GM03348 (cell line): ENCODE results near the gene RDH13.
"Not testable (repeated sequence)": the region's sequence is repeated elsewhere in the genome, so short reads cannot be mapped to it uniquely, and the experiment has no call there.

Experiments used
- DNase-seq: peaks from one replicate; pipeline ENCODE4 v3.0.0; 2012; ENCODE audit warnings: low spot score

The RDH13 gene, protein sequence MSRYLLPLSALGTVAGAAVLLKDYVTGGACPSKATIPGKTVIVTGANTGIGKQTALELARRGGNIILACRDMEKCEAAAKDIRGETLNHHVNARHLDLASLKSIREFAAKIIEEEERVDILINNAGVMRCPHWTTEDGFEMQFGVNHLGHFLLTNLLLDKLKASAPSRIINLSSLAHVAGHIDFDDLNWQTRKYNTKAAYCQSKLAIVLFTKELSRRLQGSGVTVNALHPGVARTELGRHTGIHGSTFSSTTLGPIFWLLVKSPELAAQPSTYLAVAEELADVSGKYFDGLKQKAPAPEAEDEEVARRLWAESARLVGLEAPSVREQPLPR

DNA sequence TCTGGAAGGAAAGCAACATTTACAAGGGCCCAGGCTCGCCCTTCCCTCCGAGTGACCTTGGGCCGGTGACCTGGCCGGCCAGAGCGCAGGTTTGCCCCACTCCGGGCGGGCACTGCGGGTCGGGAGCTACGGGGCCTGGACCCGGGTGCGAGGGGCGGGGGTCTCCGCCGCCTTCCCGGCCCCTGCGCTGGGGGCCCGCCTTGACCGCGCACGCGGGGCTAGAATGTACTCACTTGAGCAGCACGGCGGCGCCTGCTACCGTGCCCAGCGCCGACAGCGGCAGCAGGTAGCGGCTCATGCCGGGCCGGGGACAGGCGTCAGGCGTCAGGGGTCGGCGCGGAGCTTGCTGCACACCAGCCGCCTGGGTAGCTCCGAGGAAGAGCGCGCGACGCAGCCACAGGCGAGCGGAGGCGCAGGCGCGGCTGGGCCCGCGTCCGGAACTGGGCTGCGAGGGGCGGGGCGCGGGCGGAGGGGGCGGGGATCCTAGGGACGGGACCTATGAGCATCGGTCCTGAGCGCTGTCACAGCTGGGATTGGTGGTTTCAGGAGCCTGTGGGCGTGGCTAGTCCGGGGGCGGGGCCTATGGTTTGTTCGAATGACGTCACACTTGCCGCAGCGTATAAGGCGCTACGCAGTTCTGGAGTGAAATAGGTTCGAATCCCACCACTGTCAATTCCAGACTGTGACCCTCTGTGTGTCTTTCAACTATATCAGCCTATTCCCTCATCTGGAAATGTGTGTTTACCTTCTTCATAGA, at the start of gene RDH13:
Gene RDH13, minus strand, starts transcription at position 414 of the 757 bp plus-strand sequence. Its CDS starts 116 bp downstream, at position 298.
- DNase-seq, result peak; percentile 98

DNA sequence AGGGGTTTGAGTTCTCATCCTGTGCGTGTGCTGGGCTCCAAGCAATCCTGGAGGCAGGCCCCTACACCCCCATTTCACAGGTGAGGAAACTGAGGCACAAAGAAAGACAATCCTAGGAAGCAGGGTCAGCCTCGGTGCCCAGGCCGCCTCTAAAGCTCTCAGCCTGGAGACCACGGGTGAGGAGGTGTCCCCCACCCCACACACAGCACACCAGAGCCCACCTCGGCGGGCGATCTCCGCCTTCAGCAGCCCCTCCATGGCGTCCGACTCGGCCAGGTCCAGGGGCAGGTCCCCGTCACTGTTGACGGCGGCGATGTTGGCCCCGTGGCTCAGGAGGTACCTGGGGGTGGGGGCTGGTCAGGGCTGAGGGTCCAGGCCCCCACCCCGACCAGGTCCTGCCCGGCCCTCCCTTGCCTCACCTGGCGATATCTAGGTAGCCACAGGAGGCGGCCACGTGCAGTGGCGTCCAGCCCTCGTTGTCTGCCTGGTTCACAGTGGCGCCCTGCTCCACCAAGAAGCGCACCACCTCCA, 49.4 kb upstream of the RDH13 start:
- no peak for DNase-seq

DNA sequence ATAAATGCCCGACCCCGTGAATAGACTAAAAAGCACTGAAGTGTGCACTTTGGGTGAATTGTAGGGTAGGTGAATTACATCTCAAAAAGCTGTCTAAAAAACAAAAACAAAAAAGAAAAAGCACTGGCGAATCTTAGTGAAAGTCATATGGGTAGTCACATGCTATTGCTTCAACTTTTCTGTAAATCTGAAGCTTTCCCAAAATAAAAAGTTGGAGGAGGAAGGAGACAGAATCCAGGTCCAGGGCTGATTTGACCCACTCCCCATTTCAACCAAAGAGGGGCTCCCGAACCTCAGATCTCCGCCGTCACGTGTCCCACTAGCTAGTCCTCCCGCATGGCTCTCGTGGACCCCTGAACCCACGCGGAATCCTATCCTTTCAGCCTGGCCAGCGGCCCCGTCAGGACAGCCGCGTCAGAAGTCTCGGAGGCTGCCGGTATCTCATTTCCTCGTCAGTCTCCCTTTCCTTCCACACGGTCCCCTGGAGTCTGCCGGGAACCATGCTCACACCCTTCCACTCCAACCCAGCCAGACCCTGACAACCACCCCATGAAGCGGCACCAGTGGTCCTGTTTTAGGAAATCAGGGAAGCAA, 48.4 kb upstream of the RDH13 start:
- DNase-seq, result no peak

DNA sequence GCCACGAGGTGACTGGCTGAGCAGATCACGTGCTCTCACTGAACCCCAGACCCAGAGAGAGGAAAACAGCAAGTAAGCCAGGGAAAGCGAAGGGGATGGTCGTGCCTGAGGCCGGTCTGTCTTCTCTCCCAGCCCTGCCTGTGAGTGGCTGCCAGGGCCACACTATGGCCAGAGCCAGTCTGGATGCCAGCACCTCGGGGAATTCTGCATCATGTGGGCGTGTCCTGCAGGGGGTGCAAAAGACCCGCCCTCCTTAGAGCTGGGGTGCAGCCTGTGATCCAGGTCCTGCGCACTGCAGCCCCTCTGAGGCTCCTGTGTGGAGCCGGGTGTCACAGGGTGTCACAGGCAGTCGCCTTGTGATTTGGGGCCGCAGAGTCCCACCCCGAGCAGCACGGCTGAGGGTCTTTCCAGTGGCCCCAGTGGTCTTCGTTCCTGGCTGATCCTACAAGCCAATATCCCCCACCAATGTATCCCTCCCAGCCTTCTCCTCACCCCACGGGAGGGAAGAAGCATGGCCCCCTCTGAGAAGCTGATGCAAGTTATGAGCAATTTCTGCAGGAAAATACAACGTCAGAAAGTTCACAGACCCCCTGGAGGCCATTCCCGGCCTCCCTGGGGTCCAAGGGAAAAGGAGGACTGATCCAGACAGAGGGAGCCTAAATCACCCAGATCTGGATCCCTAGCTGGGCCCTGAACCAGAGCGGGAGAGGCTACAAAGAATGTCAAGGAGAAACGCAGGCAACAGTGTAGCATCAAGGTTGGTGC, 46.8 kb upstream of the RDH13 start:
- DNase-seq, result no peak

DNA sequence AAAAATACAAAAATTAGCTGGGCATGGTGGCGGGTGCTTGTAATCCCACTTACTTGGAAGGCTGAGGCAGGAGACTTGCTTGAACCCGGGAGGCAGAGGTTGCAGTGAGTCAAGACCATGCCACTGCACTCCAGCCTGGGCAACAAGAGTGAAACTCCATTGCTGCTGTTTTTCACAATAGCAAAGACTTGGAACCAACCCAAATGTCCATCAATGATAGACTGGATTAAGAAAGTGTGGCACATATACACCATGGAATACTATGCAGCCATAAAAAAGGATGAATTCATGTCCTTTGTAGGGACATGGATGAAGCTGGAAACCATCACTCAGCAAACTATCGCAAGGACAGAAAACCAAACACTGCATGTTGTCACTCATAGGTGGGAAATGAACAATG, 44.3 kb upstream of the RDH13 start:
- DNase-seq, result not testable (repeated sequence)

DNA sequence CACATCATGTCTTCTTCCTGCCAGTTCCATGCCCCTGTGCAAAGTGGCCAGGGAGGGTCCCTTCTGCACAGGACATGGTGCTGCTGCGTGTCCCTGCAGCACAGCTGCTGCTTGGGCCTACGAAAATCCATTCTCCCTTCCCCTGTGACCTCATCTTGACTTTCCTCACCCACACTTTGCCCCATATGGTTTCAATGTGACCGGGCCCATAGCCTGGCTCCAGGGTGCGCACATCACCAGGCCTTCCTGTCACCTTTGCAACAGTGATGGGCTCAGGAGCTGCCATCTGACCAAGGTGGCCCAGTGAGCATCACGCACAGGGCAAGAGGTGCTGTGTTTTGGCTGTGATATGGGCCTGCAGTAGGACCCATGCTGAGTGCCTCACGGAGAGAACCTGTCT, 43.6 kb upstream of the RDH13 start:
- no peak for DNase-seq

DNA sequence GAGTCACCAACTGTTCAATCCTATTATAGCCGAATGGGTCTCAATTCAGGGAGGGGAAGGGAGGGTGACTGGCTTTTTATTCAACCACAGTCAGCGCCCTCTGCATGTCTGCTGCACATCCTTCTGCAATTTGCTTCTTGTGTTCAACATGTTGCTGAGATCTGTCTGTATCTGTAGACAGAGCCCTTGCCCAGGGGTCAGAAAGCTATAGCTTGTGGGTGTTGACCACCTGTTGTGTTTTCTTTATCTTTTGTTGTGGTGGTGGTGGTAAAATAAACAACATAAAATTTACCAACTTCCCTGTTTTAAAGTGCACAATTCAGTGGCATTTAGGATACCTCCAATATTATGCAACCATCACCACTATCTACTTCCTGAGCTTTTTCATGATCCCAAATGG, 42.3 kb upstream of the RDH13 start:
- DNase-seq, result no peak

DNA sequence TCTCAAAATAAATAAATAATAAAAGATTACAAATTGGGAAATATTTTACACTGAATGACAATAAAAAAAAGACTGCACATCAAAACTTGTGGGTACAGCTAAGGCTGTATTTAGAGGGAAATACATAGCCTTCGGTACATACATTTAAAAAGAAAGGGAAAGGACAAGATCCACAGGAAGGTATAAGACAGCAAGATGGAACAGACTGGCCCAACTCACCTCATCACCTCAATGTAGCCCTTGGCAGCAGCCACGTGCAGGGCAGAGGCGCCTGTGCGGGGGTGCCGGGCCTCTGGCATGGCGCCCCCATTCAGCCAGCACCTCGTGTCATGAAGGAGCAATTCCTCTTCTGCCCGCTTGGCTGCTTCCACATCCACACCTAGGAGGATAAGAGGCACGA, 40.2 kb upstream of the RDH13 start:
- DNase-seq, result no peak

DNA sequence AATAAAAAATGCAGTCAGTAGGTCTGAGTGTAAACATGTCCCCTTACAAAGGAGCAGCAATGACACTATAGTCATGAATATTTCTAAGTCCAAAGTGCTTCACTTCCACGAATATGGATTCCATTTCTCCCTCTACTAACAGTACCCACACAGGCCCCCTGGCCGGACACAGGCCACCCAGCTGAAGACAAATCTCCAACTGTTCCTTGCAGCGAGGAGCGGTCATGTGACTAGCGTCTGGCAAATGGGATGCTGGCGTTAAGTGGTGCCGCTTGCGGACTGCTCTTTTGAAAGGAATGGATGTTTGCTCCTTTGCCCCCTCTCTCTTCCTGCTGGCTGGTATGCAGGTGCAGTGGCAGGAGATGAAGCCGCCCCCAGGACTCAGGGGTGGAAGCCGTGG, 38.3 kb upstream of the RDH13 start:
- DNase-seq, result no peak

DNA sequence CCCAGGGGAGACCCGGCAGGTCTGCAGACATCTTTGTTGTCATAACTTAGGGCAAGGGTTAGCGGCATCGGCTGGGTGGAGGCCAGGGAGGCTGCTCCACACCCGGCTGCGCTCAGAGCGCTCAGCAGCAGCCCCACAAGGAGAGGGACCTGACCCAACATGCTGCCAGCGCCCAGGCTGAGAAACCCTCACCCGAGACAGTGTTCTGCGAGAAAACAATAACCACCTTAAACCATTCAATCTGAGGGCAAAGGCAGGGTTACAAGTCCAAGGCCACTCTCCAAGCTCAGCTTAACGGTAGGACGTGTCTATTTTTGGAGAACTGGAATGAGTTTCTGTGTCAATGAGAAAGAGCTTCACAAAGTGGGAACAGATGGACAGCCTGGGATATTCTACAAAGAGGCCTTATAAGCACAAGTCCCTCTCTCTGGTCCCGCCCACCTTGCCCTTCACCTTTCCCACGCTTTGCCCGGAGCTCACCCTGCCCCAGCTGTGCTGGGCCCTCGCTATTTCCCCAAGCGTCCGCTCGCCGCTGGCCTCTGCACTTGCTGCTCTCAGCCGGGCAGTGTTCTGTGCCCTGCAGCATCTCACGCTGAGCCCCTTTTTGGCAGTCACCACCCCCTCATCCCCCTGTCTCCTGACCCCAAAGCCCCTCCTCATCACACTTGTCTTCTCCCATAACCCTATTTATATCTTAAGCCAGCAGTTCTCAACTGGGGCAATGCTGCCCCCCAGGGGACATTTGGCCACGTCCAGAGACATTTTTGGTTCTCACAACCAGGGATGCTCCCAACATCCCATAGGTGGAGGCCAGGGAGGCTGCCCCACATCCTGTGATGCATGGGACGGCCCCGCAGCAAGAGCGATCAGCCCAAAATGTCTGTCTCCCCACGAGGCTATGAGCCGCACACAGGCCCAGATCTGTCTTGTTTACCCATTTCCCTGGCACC, 36.9 kb upstream of the RDH13 start:
- DNase-seq, result no peak

DNA sequence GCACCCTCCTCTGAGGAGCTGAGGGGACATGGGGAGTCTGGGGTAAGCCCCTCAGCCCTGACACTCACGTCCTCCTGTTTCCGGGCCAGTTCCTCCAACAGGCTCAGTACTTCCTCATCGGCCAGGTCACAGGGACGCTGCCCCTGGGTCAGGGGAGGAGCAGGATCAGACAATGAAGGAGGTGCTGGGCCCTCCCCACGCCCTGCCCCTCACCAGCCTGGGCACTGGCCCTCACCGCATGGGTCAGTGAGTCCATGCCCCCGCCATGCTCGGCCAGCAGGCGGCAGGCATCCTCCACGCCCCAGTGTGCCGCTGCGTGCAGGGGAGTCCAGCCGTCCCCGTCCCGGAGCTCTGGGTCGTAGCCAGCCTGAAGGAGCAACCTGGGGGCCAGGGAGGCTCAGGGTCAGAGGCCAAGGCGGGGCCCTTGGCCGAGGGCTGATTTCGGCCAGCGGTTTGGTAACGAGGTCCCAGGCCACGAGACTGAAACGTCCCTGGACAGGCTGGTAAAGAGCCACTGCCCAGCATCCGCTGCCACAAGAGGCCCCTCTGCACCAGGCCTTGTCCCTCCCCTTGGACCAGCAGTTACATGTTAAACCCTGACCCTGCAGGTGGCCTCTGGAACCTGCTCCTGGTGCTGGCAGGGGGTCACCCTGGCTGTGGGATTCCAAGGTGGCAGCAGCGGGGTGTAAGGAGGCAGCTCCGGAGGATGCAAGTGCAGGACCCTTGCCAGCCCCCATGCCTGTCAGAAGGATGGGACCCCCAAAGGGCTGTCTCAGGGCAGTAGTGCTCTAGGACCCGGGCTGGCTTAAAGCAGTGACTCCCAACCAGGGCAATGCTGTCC, 36.0 kb upstream of the RDH13 start:
- no peak for DNase-seq

DNA sequence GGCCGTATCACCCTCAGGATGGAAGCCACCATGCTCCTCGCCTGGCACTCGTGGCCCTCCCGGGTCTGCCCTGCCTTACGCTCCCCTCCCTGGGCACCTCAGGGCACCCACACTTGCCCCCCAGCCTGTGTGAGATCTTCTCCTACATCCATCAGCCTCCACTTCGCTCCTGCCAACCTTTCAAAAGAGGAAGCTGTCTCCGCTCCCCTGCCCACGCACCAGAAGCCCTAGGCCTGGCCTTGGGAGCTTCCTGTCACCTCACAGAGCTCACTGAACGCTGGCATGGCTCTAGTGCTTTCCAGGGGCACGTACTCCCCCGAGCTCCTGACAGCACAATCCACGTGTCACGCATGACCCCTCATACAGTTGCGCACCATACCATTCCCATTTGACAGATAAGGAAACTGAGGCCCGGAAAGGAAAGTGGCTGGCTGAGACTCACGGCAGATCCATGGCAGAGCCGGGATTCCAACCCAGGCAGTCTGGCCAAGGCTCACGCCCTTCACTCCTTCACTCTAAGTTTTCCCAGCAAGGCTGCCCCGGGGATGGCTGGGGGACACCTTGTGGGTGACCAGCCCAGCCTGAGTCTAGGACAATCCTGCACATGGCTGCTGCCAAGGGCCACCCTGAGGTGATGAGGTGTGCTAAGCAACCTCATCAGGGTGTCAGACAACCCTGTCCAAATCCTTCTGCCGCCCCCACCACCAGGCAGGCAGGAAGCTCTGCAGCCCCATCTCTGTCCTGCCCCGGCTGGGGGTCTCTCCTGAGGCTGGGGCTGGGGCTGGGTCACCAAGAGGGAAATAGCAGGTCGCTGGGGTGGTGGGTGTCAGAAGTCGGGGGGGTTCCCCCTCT, 35.1 kb upstream of the RDH13 start:
- no peak for DNase-seq

DNA sequence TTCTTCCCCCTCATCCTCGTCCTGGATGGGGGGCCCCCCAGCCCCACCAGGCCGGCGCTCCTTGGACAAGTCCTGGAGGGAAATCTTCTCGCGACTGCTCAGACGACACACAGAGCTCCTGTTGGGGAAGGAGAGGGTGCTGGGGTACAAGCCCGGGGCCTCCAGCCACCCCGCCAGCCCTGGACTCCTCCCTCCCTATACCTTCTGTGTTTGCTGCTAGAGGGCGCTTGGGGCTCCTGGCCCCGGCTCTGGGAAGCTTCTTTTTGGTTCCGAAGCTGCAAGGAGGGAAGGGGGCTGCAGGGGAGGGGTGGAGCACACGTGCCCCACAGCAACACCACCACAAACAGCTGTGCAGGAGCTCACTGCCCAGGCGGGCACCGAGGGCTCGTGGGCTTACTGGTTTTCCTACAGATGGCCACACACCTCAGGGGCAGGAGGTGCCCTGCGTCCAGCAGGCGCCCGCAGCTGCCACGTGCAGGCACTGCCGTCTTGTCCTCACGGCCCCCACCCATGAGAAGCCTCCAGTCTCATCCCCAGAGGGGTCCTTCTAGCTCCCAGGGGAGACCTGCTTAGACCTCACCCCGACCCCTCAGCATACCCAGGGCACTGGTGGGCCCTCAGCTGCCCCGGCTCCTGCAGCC, 33.2 kb upstream of the RDH13 start:
- DNase-seq, result no peak

DNA sequence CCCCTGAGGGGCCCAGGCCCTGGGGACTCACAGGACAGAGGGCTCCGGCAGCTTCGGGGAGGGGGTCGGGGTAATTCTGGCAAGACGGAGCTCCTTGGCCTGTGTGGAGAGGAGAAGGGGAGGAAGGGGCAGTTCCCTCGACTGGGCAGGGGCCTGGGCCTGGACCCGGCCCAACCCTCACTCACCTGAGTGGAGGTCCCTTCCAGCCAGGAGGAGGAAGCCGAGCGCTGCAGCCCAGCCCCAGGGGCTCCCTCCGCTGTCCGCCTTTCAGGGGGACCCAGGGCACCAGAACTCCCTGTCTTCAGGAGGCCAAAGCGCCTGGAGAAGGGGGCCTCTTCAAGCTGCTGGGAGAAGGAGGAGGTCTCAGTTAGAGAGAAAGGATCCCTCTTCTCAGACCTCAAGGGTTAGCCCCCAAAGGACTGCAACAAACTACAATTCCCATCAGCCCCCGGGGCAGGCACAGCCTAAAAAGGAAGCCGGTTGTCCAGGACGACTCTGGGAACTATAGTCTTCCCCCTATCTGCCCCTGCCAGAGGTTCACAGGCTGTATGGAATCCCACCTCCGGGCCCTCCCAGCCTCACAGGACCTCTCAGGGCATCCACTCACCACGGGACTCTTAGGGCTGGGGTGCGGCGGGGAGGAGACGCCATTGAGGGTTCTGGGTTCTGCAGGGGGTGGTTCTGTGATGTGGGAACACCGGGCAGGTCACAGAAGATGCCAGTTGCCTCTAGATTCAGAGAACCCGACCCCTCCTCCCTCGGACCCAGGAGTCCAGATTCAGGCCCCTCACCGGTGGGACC, 32.5 kb upstream of the RDH13 start:
- no peak for DNase-seq

DNA sequence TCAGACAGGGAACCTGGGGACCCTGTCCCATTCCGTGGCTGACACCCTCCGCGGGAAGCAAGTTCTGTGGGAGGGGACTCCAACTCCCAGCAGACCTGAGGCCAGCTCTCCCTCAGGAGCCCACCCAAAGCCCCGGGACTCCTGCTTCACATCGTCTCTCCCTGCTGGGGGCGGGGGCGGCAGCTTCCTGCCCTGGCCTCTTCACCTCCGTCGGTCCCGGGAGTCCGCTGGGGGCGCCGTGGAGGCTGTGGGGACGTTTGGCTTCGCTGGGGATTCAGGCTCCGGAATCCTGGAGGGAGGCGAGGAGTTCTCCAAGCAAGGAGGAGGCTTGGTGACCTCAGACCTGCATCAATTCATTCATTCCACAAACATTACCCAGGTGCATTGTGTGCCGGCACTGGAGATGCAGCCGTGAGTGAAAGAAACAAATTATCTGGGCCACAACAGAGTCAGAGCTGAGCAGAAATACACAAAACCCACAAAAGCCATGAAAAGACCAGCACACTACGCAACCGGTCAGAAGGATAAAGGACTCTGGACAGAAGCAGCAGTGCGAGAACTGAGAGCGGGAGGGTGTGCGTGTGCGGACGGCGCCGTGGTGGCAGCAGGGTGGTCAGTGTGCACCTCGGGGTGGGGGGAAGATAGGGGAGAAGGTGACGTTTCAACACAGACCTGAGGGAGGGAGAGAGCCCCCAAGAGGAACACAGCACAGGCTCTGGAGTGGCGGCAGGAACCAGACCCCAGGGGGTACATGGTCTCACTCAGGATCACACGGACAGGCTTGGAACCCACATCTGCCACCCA, 31.7 kb upstream of the RDH13 start:
- no peak for DNase-seq

DNA sequence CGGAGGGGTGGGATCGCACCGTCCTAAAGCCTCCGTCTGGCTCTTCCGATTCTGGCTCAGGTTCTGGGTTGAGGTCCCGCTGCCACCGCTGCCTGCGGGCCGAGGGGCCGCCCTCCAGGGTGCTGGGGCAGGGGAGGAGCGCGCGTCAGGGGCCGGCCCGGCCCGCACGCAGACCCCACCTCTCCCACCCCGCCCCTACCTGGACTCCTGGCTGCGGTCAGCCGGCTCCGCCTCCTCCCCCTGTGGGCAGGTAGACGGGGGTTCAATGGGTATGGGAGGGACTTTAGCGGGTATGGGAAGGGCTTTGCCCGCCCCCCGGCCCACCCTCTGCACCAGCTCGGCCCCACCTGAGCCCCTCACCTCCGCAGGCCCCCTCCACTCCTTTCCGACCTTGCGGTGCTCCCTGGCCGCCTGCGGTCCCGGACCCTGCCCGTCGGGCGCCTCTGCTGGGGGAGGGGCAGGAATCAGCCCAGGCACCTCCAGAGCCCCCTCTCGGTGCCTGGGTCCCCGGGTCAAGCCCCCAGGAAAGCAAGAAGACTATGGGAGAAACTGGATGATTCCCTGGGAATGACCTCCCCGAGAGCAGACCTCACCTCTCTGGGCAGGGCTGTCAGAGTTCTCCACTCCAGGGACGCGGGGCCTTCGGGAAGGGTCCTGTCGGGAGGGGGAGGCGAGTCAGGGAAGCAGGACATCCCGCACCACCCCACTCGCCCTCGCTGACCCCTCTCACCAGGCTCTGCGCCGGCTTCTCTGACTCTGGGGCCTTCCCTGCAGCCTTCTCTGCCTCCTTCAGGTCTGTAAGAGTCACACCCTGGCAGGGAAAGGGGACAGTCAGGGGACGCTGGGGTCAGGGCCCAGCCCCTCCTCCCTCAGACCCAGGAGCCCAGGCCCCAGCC, 29.7 kb upstream of the RDH13 start:
- no peak for DNase-seq
